HG03469 (cell line): ENCODE results near the gene NBPF3.

Experiments used
- ATAC-seq: cut with Tn5 transposase; IDR thresholded peaks from one replicate; pipeline ENCODE4 v1.9.1; 2021; ENCODE audit warnings: mild to moderate bottlenecking, moderate library complexity, moderate number of reproducible peaks; ENCODE audit not compliant: unreplicated experiment

The NBPF3 gene

GRCh38 chr1:21492356-21492625 lies 52.4 kb downstream of the NBPF3 start:
- no peak for ATAC-seq

GRCh38 chr1:21494196-21494595 lies 54.3 kb downstream of the NBPF3 start:
- no peak for ATAC-seq

GRCh38 chr1:21495225-21495820 lies 55.4 kb downstream of the NBPF3 start:
- ATAC-seq = no peak

GRCh38 chr1:21496063-21496462 lies 56.1 kb downstream of the NBPF3 start:
- no peak for ATAC-seq

GRCh38 chr1:21496886-21497285 lies 56.9 kb downstream of the NBPF3 start:
- ATAC-seq = no peak

- no peak for ATAC-seq
Measured at GRCh38 chr1:21497466-21498061, 57.6 kb downstream of the NBPF3 start.

GRCh38 chr1:21499283-21499950 lies 59.5 kb downstream of the NBPF3 start:
- no peak for ATAC-seq

- no peak for ATAC-seq
Measured at GRCh38 chr1:21503706-21504377, 63.9 kb downstream of the NBPF3 start.

GRCh38 chr1:21506804-21507203 lies 66.9 kb downstream of the NBPF3 start:
- ATAC-seq = no peak

GRCh38 chr1:21507511-21508270 lies 67.8 kb downstream of the NBPF3 start:
- no peak for ATAC-seq

- ATAC-seq = no peak
Measured at GRCh38 chr1:21508580-21509350, 68.8 kb downstream of the NBPF3 start.

GRCh38 chr1:21509351-21510112 lies 69.6 kb downstream of the NBPF3 start, which contains the start of gene ALPL:
Gene ALPL, plus strand, starts transcription at chr1:21509423. Its CDS starts 44,659 bp downstream, at chr1:21554082.
- no peak for ATAC-seq

- no peak for ATAC-seq
Measured at GRCh38 chr1:21510113-21510493, 70.2 kb downstream of the NBPF3 start.

- no peak for ATAC-seq
Measured at GRCh38 chr1:21510885-21511578, 71.1 kb downstream of the NBPF3 start.

GRCh38 chr1:21511579-21512522 lies 71.9 kb downstream of the NBPF3 start:
- ATAC-seq = no peak

GRCh38 chr1:21514245-21514644 lies 74.3 kb downstream of the NBPF3 start:
- ATAC-seq = no peak

- ATAC-seq = no peak
Measured at GRCh38 chr1:21517161-21517589, 77.2 kb downstream of the NBPF3 start.
